Stomach (tissue), 9 donors: ENCODE measurements around the gene GFI1B. TPM values are rescaled to one million over a fixed set of nuclear protein-coding genes. Genes with fewer than 3 reads are reported as not detected.

Source experiments
- DNase-seq, 2 donors: peaks; one replicate each; pipeline versions ENCODE4 v3.0.0 to v3.0.0-alpha.2; 2013 to 2019
- H3K27ac ChIP-seq, 5 donors: fragments of 200-600 bp in 4 of 5; sonication (generic) in 4 of 5; one replicate each; pipeline ENCODE4 v1.5.1; 2013 to 2019; ENCODE audit warnings: mild to moderate bottlenecking in 1 of 5, moderate library complexity in 1 of 5
- H3K27me3 ChIP-seq, 3 donors: fragments of 200-600 bp; sonication (generic); one replicate each; pipeline ENCODE4 v1.5.1; 2017 to 2019; ENCODE audit warnings: mixed run types in 1 of 3
- H3K36me3 ChIP-seq, 4 donors: fragments of 200-600 bp; sonication (generic); 1 replicate in 3 of 4; 2 replicates in 1 of 4; pipeline ENCODE4 v1.5.1; 2016 to 2019
- H3K4me1 ChIP-seq, 4 donors: fragments of 200-600 bp; sonication (generic); one replicate each; pipeline ENCODE4 v1.5.1; 2016 to 2019
- H3K4me3 ChIP-seq, 4 donors: fragments of 200-600 bp; sonication (generic) in 3 of 4; one replicate each; pipeline ENCODE4 v1.5.1; 2016 to 2019; ENCODE audit warnings: mild to moderate bottlenecking in 1 of 4
- H3K9me3 ChIP-seq, 4 donors: fragments of 200-600 bp; sonication (generic); one replicate each; pipeline ENCODE4 v1.5.1; 2016 to 2019
- CTCF ChIP-seq, 7 experiments: fragments of 450-650 bp in 4 of 7; fragments of 200-600 bp in 3 of 7; sonication (generic) in 3 of 7; IDR thresholded peaks; one replicate each; pipeline ENCODE4 v1.5.1; 2016 to 2019; ENCODE audit warnings: antibody characterized with exemption in 7 of 7, control low read depth in 2 of 7, mild to moderate bottlenecking in 1 of 7
- EP300 ChIP-seq: sonication (generic); formaldehyde crosslinking; IDR thresholded peaks from one replicate; pipeline ENCODE4 v1.6.1; 2017; ENCODE audit warnings: antibody characterized with exemption
- POLR2A ChIP-seq, 4 donors: fragments of 450-650 bp; IDR thresholded peaks; one replicate each; pipeline ENCODE4 v1.6.1; 2016; ENCODE audit warnings: antibody characterized with exemption in 4 of 4, control low read depth in 2 of 4, mild to moderate bottlenecking in 1 of 4, moderate library complexity in 1 of 4
- POLR2AphosphoS5 ChIP-seq, 3 donors: sonication (generic); formaldehyde crosslinking; IDR thresholded peaks; one replicate each; pipeline ENCODE4 v1.6.1; 2016; ENCODE audit warnings: antibody characterized with exemption in 3 of 3
- WGBS, 5 donors: extraction: QIAGEN DNeasy Blood & Tissue Kit in 3 of 5; methylation state at CpG; one replicate each; pipeline versions ENCODE4 v1.1.5 to v1.1.7; 2013 to 2018; 5-methylcytosine and 5-hydroxymethylcytosine counted together
- intact Hi-C: fragments of 100-400 bp; cut with DNase I; formaldehyde crosslinking; loops from one replicate; pipeline ENCODE4 v1.15.1; 2023; ENCODE audit warnings: low total_unique reads
- polyA plus RNA-seq, 3 donors: library from polyadenylated mRNA; stranded (reverse); fragments of 200-250 nt; gene quantifications; one replicate each; pipeline ENCODE4 v1.2.3, GENCODE V29; 2013
- total RNA-seq, 5 donors: library from RNA; depleted of rRNA; stranded (reverse); fragments of >200 nt; gene quantifications; one replicate each; pipeline versions ENCODE4 v1.1.0 to v1.2.3, GENCODE V29; 2014 to 2016
- donor health status: healthy with polysubstance abuse.
- donor health status: Bipolar disorder and iron deficiency.
- donor health status: healthy.

The GFI1B gene
- total and polyA plus RNA-seq, 8 donors: 1.0 TPM; not detected in 7

GRCh38 chr9:132984202-132985070, 5.9 kb downstream of the GFI1B start:
- no peaks in the 10 kb centered on the region for H3K9me3 ChIP-seq
- H3K27ac ChIP-seq: no peak overlapping the region
- no peaks in the 10 kb centered on the region for H3K36me3 ChIP-seq
- TF ChIP-seq POLR2A (IDR thresholded peaks at IDR 0.05) (no peak), POLR2AphosphoS5 (IDR thresholded peaks at IDR 0.05) (no peak), EP300 (no peak), CTCF (IDR thresholded peaks at IDR 0.05) (no peak)
- WGBS, 5 donors: 50 to 75% (median 70%) methylated on average over 19 to 20 of the region's 20 CpGs
- H3K4me3 ChIP-seq: no peak overlapping the region
- peaks cover 3 to 92% (median 30%) of the 10 kb centered on the region in 3 donors for H3K27me3 ChIP-seq
- intact Hi-C loops: no loop called here
- DNase-seq: no peak
- no peaks in the 10 kb centered on the region for H3K4me1 ChIP-seq

- TF ChIP-seq POLR2AphosphoS5 (IDR thresholded peaks at IDR 0.05): no peak
- TF ChIP-seq POLR2A (IDR thresholded peaks at IDR 0.05): no peak
- TF ChIP-seq EP300: no peak
- TF ChIP-seq CTCF (IDR thresholded peaks at IDR 0.05): no peak
- no peaks in the 10 kb centered on the region for H3K4me1 ChIP-seq
- 51 to 76% (median 63%) methylated on average over 3 to 4 of the region's 4 CpGs for WGBS, 5 donors
- H3K27ac ChIP-seq: no peak overlapping the region
- intact Hi-C loops: no loop called here
- no peaks in the 10 kb centered on the region for H3K36me3 ChIP-seq
- peaks cover 2 to 87% (median 24%) of the 10 kb centered on the region in 3 donors for H3K27me3 ChIP-seq
- H3K4me3 ChIP-seq: no peak overlapping the region
- no peaks in the 10 kb centered on the region for H3K9me3 ChIP-seq
- no peak for DNase-seq
Measured at GRCh38 chr9:132985071-132985350, 6.5 kb downstream of the GFI1B start.

- WGBS, 5 donors: 76 to 88% (median 83%) methylated on average over 2 to 8 of the region's 8 CpGs
- intact Hi-C loops: no loop called here
- Histone ChIP-seq H3K9me3 (no peaks in the 10 kb centered on the region), H3K27ac (no peak overlapping the region), H3K36me3 (no peaks in the 10 kb centered on the region), H3K4me1 (no peaks in the 10 kb centered on the region), H3K4me3 (no peak overlapping the region), H3K27me3 (peaks cover 0 to 83% (median 20%) of the 10 kb centered on the region in 3 donors)
- TF ChIP-seq POLR2A (IDR thresholded peaks at IDR 0.05): no peak
- no peak for DNase-seq
Measured at GRCh38 chr9:132985489-132985888, 7.0 kb downstream of the GFI1B start.

- TF ChIP-seq POLR2A (IDR thresholded peaks at IDR 0.05): no peak
- TF ChIP-seq EP300: no peak
- TF ChIP-seq CTCF (IDR thresholded peaks at IDR 0.05): no peak
- TF ChIP-seq POLR2AphosphoS5 (IDR thresholded peaks at IDR 0.05): no peak
- Histone ChIP-seq H3K36me3 (no peaks in the 10 kb centered on the region), H3K4me1 (no peaks in the 10 kb centered on the region), H3K4me3 (no peak overlapping the region), H3K9me3 (no peaks in the 10 kb centered on the region), H3K27ac (no peak overlapping the region), H3K27me3 (peaks cover 0 to 83% (median 14%) of the 10 kb centered on the region in 3 donors)
- intact Hi-C loops: no loop called here
- WGBS, 5 donors: 80 to 87% (median 81%) methylated on average over 10 to 13 of the region's 13 CpGs
- no peak for DNase-seq
Measured at GRCh38 chr9:132986114-132986513, 7.6 kb downstream of the GFI1B start.
